HEK293T (cell line): Measurements from ENCODE around the gene WWC1.
"Not testable (repeated sequence)": the region's sequence is repeated elsewhere in the genome, so short reads cannot be mapped to it uniquely, and the experiment has no call there.

Experiments
- CTCF ChIA-PET: fragments of 350-600 bp; formaldehyde crosslinking; extraction: SDS; loops from one replicate; lab custom pipeline; 2021; ENCODE audit warnings: antibody characterized with exemption, inconsistent platforms; lab: Yijun Ruan, JAX
- POLR2A ChIA-PET: fragments of 350-600 bp; formaldehyde crosslinking; extraction: SDS; loops from one replicate; lab custom pipeline; 2020; ENCODE audit warnings: antibody characterized with exemption, inconsistent platforms; lab: Yijun Ruan, JAX
- DNase-seq: peaks from one replicate; pipeline ENCODE4 v3.0.0; 2012; ENCODE audit warnings: mixed read lengths; ENCODE audit errors: extremely low spot score
- ARNT ChIP-seq: fragments of 450-650 bp; IDR thresholded peaks from 2 replicates; pipeline ENCODE4 v1.6.1; 2017; ENCODE audit warnings: mild to moderate bottlenecking
- BHLHE40 ChIP-seq: fragments of 450-650 bp; IDR thresholded peaks from 2 replicates; pipeline ENCODE4 v1.6.1; 2016; ENCODE audit warnings: mild to moderate bottlenecking, moderate library complexity, borderline replicate concordance
- CTBP1 ChIP-seq: fragments of 450-650 bp; IDR thresholded peaks from 2 replicates; pipeline ENCODE4 v1.6.1; 2016; ENCODE audit warnings: borderline replicate concordance
- ELF4 ChIP-seq: fragments of 450-650 bp; IDR thresholded peaks from 2 replicates; pipeline ENCODE4 v1.6.1; 2017; ENCODE audit warnings: antibody characterized with exemption
- FOXA1 ChIP-seq: fragments of 450-650 bp; IDR thresholded peaks from 2 replicates; pipeline ENCODE4 v1.6.1; 2016; ENCODE audit warnings: mild to moderate bottlenecking
- FOXK2 ChIP-seq: fragments of 450-650 bp; IDR thresholded peaks from 2 replicates; pipeline ENCODE4 v1.6.1; 2016; ENCODE audit warnings: mild to moderate bottlenecking
- FOXM1 ChIP-seq: fragments of 450-650 bp; IDR thresholded peaks from 2 replicates; pipeline ENCODE4 v1.6.1; 2017; ENCODE audit warnings: mild to moderate bottlenecking, borderline replicate concordance
- HDGF ChIP-seq: fragments of 450-650 bp; IDR thresholded peaks from 2 replicates; pipeline ENCODE4 v1.6.1; 2017; ENCODE audit warnings: antibody characterized with exemption, borderline replicate concordance
- L3MBTL2 ChIP-seq: fragments of 450-650 bp; conservative IDR thresholded peaks from 2 replicates; pipeline ENCODE4 v1.6.1; 2016; ENCODE audit warnings: mild to moderate bottlenecking
- LEF1 ChIP-seq: fragments of 450-650 bp; IDR thresholded peaks from 2 replicates; pipeline ENCODE4 v1.6.1; 2017; ENCODE audit warnings: mild to moderate bottlenecking, borderline replicate concordance
- NFRKB ChIP-seq: fragments of 450-650 bp; IDR thresholded peaks from 2 replicates; pipeline ENCODE4 v1.6.1; 2016; ENCODE audit warnings: mild to moderate bottlenecking, moderate library complexity
- SP1 ChIP-seq: fragments of 450-650 bp; IDR thresholded peaks from 2 replicates; pipeline ENCODE4 v1.6.1; 2017
- SUZ12 ChIP-seq: fragments of 450-650 bp; IDR thresholded peaks from 2 replicates; pipeline ENCODE4 v1.6.1; 2016; ENCODE audit warnings: mild to moderate bottlenecking
- TARDBP ChIP-seq: fragments of 450-650 bp; IDR thresholded peaks from 2 replicates; pipeline ENCODE4 v1.6.1; 2016
- ZNF384 ChIP-seq: fragments of 450-650 bp; IDR thresholded peaks from 2 replicates; pipeline ENCODE4 v1.6.1; 2016
- TF ChIP-seq, protein P1 (sequence below): fragments of 450-650 bp; IDR thresholded peaks from 2 replicates; pipeline ENCODE4 v1.6.1; 2016

The WWC1 gene

GRCh38 chr5:168305281-168305680 is 13.8 kb downstream of the WWC1 start:
- CTCF ChIA-PET: interaction anchor here (2.0 kb wide), 1 partner anchor 9 kb away, joined by 6 read pairs; no protein-coding TSS in a partner anchor
- POLR2A ChIA-PET: no interaction called here
- no peak for DNase-seq
- TF ChIP-seq TARDBP: no peak
- TF ChIP-seq NFRKB: no peak
- no peak for TF ChIP-seq ELF4
- no peak for TF ChIP-seq ARNT
- TF ChIP-seq FOXM1: no peak
- no peak for TF ChIP-seq LEF1
- TF ChIP-seq CTBP1: no peak
- TF ChIP-seq SP1: no peak
- TF ChIP-seq L3MBTL2: no peak
- TF ChIP-seq HDGF: no peak
- TF ChIP-seq, protein P1, sequence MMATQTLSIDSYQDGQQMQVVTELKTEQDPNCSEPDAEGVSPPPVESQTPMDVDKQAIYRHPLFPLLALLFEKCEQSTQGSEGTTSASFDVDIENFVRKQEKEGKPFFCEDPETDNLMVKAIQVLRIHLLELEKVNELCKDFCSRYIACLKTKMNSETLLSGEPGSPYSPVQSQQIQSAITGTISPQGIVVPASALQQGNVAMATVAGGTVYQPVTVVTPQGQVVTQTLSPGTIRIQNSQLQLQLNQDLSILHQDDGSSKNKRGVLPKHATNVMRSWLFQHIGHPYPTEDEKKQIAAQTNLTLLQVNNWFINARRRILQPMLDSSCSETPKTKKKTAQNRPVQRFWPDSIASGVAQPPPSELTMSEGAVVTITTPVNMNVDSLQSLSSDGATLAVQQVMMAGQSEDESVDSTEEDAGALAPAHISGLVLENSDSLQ: no peak
- TF ChIP-seq SUZ12: no peak
- no peak for TF ChIP-seq ZNF384
- TF ChIP-seq BHLHE40: no peak
- TF ChIP-seq FOXA1: no peak
- no peak for TF ChIP-seq FOXK2

GRCh38 chr5:168307022-168307421 is 15.6 kb downstream of the WWC1 start:
- POLR2A ChIA-PET: no interaction called here
- DNase-seq: no peak
- CTCF ChIA-PET: interaction anchor here (0.6 to 1.5 kb wide), 2 partner anchors 8 to 9 kb away, joined by 3 read pairs; no protein-coding TSS in a partner anchor
- no peak for TF ChIP-seq BHLHE40
- no peak for TF ChIP-seq FOXA1
- no peak for TF ChIP-seq ZNF384
- no peak for TF ChIP-seq ARNT
- no peak for TF ChIP-seq ELF4
- TF ChIP-seq, protein P1: no peak
- no peak for TF ChIP-seq FOXK2
- no peak for TF ChIP-seq CTBP1
- no peak for TF ChIP-seq TARDBP
- TF ChIP-seq LEF1: no peak
- no peak for TF ChIP-seq L3MBTL2
- TF ChIP-seq FOXM1: no peak
- no peak for TF ChIP-seq SUZ12
- no peak for TF ChIP-seq NFRKB
- TF ChIP-seq HDGF: no peak
- no peak for TF ChIP-seq SP1

GRCh38 chr5:168307925-168308584 is 16.6 kb downstream of the WWC1 start:
- DNase-seq: no peak

DNA sequence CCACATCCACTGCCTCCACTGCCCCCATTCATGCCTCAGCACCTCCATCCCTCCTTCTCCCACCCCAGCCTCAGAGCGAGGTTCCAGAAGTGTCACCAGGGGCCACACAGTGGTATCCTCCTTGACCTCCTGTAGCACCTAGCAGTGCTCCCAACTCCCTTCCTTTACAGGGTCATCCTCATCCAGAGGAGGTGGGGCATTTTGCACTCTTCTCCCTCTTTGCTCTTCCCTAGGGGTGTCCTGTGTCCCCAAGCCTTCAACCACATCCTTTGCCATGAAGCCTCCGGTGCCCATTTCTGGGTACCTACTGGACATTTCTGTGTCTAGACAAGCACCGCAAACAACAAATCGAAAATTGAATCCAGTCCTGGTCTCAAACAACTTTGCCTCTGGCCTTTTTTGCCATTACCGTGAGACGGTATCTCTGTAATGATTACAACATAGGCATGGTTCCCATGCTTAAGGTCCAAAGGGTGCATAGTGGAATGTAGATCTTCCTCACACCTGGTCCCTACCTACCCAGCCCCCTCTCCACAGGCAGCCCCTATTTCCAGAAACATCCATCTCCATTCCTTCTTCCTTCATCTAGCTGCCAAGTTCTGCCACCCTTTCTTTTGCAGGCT is 17.6 kb downstream of the WWC1 start:
- ChIA-PET CTCF (no interaction called here), POLR2A (no interaction called here)
- TF ChIP-seq SUZ12: no peak
- no peak for TF ChIP-seq ARNT
- no peak for TF ChIP-seq CTBP1
- no peak for TF ChIP-seq L3MBTL2
- no peak for TF ChIP-seq FOXK2
- TF ChIP-seq, protein P1: no peak
- TF ChIP-seq TARDBP: no peak
- TF ChIP-seq ELF4: no peak
- no peak for TF ChIP-seq FOXM1
- TF ChIP-seq SP1: no peak
- no peak for DNase-seq

More at GRCh38 chr5:168307925-168308584, 16.6 kb downstream of the WWC1 start:
- no peak for TF ChIP-seq LEF1
- TF ChIP-seq HDGF: no peak
- TF ChIP-seq BHLHE40: no peak
- no peak for TF ChIP-seq CTBP1
- no peak for TF ChIP-seq NFRKB
- ChIA-PET CTCF (no interaction called here), POLR2A (no interaction called here)

DNA sequence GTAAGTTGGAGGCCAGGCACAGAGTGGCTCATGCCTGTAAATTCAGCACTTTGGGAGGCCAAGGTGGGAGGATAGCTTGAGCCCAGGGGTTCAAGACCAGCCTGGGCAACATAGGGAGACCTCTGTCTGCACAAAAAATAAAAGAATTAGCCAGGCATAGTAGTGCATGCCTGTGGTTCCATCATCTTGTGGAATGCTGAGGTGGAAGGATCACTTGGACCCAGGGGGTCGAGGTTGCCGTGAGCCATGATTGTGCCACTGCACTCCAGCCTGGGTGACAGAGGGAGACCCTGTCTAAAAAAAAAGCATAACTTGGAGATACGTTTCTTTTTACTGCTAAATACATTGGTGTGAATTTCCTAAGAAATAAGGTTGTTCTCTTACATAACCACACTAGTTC is 19.1 kb downstream of the WWC1 start:
- CTCF ChIA-PET: interaction anchor here (0.6 to 1.4 kb wide), 2 partner anchors 9 to 450 kb away, joined by 3 to 6 read pairs; no protein-coding TSS in a partner anchor
- POLR2A ChIA-PET, DNase-seq: not testable (repeated sequence)

- TF ChIP-seq SUZ12 (no peak), L3MBTL2 (no peak), NFRKB (no peak), FOXA1 (no peak), FOXK2 (no peak), FOXM1 (no peak), ARNT (no peak), TARDBP (no peak), LEF1 (no peak), CTBP1 (no peak), HDGF (no peak), ELF4 (no peak), ZNF384 (no peak), BHLHE40 (no peak), SP1 (no peak)
- TF ChIP-seq, protein P1: no peak
- POLR2A ChIA-PET: no interaction called here
- CTCF ChIA-PET: interaction anchor here (0.6 to 1.4 kb wide), 2 partner anchors 9 to 450 kb away, joined by 3 to 6 read pairs; no protein-coding TSS in a partner anchor
- DNase-seq: no peak
Measured at GRCh38 chr5:168311061-168311566, 19.7 kb downstream of the WWC1 start.
